Endothelial cell (in vitro differentiated cells): ENCODE data around the gene MRPL47. TPM values are rescaled to one million over a fixed set of nuclear protein-coding genes. Genes with fewer than 3 reads are reported as not detected.
"Not testable (repeated sequence)": the region's sequence is repeated elsewhere in the genome, so short reads cannot be mapped to it uniquely, and the experiment has no call there.

Experiments
- DNase-seq: peaks from one replicate; pipeline ENCODE4 v3.0.0; 2021; ENCODE audit warnings: low spot score
- H3K27ac Mint-ChIP-seq: one replicate; pipeline ENCODE4 v1.8.0; 2021; ENCODE audit warnings: mixed read lengths, inconsistent platforms; ENCODE audit not compliant: unreplicated experiment
- H3K27me3 Mint-ChIP-seq: one replicate; pipeline ENCODE4 v1.8.0; 2021; ENCODE audit warnings: mild to moderate bottlenecking, moderate library complexity, mixed read lengths, inconsistent platforms; ENCODE audit not compliant: unreplicated experiment
- H3K36me3 Mint-ChIP-seq: one replicate; pipeline ENCODE4 v1.8.0; 2021; ENCODE audit warnings: mild to moderate bottlenecking, low read depth, mixed read lengths, inconsistent platforms; ENCODE audit not compliant: unreplicated experiment
- H3K4me1 Mint-ChIP-seq: one replicate; pipeline ENCODE4 v1.8.0; 2021; ENCODE audit warnings: mild to moderate bottlenecking, mixed read lengths, inconsistent platforms; ENCODE audit not compliant: unreplicated experiment
- H3K4me3 Mint-ChIP-seq: one replicate; pipeline ENCODE4 v1.8.0; 2021; ENCODE audit warnings: mild to moderate bottlenecking, mixed read lengths, inconsistent platforms; ENCODE audit not compliant: unreplicated experiment
- H3K9me3 Mint-ChIP-seq: one replicate; pipeline ENCODE4 v1.8.0; 2021; ENCODE audit warnings: mixed read lengths, inconsistent platforms; ENCODE audit not compliant: unreplicated experiment
- CTCF ChIP-seq: fragments of 200-600 bp; sonication (generic); IDR thresholded peaks from one replicate; pipeline ENCODE4 v1.5.0; 2021; ENCODE audit warnings: antibody characterized with exemption; ENCODE audit not compliant: unreplicated experiment
- total RNA-seq: library from RNA; stranded (reverse); fragmentation: NEBNext Ultra II Directional; extraction: Animal tissue kit (Norgen Biotek cat#: 25700); gene quantifications from one replicate; pipeline ENCODE4 v1.2.1, GENCODE V29; 2021; ENCODE audit not compliant: unreplicated experiment

The MRPL47 gene
- total RNA-seq, 1 donor from 2014 or later: 39.0 TPM

- no peaks in the 10 kb centered on the region for H3K4me1 Mint-ChIP-seq
- H3K27me3 Mint-ChIP-seq: no peaks in the 10 kb centered on the region
- DNase-seq: no peak
- TF ChIP-seq CTCF: no peak
- no peak overlapping the region for H3K27ac Mint-ChIP-seq
- H3K4me3 Mint-ChIP-seq: no peak overlapping the region
- H3K9me3 Mint-ChIP-seq: no peaks in the 10 kb centered on the region
- H3K36me3 Mint-ChIP-seq: no peaks in the 10 kb centered on the region
These were observed 41.7 kb upstream of the MRPL47 start for GRCh38 chr3:179646177-179646576.

GRCh38 chr3:179643837-179644236 lies 39.4 kb upstream of the MRPL47 start:
- not testable (repeated sequence) for H3K4me3 Mint-ChIP-seq

GRCh38 chr3:179642871-179643270 lies 38.4 kb upstream of the MRPL47 start:
- no peak for DNase-seq
- Mint-ChIP-seq H3K9me3 (no peaks in the 10 kb centered on the region), H3K27ac (no peak overlapping the region), H3K4me3 (no peak overlapping the region), H3K27me3 (no peaks in the 10 kb centered on the region), H3K4me1 (no peaks in the 10 kb centered on the region), H3K36me3 (no peaks in the 10 kb centered on the region)
- TF ChIP-seq CTCF: no peak

More at GRCh38 chr3:179643837-179644236, 39.4 kb upstream of the MRPL47 start:
- H3K4me1 Mint-ChIP-seq, H3K9me3 Mint-ChIP-seq, H3K36me3 Mint-ChIP-seq, H3K27ac Mint-ChIP-seq, H3K27me3 Mint-ChIP-seq, DNase-seq: not testable (repeated sequence)

- Mint-ChIP-seq H3K27ac (no peak overlapping the region), H3K9me3 (no peaks in the 10 kb centered on the region), H3K4me1 (no peaks in the 10 kb centered on the region), H3K36me3 (no peaks in the 10 kb centered on the region), H3K27me3 (no peaks in the 10 kb centered on the region), H3K4me3 (no peak overlapping the region)
- no peak for DNase-seq
- no peak for TF ChIP-seq CTCF
These were observed 36.0 kb upstream of the MRPL47 start for GRCh38 chr3:179640469-179640868.

- Mint-ChIP-seq H3K27ac (no peak overlapping the region), H3K36me3 (no peaks in the 10 kb centered on the region)
These were observed 26.5 kb upstream of the MRPL47 start for GRCh38 chr3:179630753-179631451.

More at GRCh38 chr3:179630753-179631451, 26.5 kb upstream of the MRPL47 start:
- TF ChIP-seq CTCF: no peak
- Mint-ChIP-seq H3K4me1 (no peaks in the 10 kb centered on the region), H3K4me3 (no peak overlapping the region), H3K27me3 (no peaks in the 10 kb centered on the region), H3K9me3 (no peaks in the 10 kb centered on the region)
- no peak for DNase-seq
